Measurements from ENCODE around the gene CIT. TPM values are rescaled to one million over a fixed set of nuclear protein-coding genes. Genes with fewer than 3 reads are reported as not detected.

Gene CIT
- total and polyA plus RNA-seq, 4 donors: 0.31 to 24.7 (median 1.8) TPM

DNA sequence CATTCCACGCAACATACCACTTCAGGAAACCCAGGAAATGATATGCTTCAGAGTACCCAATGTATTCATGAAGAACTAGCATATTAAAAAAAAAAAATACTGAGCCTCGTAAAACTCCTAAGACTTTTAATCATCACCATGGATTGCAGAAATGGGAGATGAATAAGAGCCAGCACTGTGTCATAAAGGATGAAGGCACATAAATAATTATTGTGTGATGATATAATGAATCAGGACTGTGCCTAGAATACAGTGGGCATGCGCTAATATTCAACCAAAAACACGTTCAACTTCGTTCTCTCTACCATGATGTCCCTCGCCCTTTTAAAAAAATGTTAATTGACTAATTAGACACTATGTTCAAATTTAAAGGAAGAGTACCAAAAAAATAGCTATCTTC is 68.7 kb downstream of the CIT start (continued):
- TF ChIP-seq, protein P1, sequence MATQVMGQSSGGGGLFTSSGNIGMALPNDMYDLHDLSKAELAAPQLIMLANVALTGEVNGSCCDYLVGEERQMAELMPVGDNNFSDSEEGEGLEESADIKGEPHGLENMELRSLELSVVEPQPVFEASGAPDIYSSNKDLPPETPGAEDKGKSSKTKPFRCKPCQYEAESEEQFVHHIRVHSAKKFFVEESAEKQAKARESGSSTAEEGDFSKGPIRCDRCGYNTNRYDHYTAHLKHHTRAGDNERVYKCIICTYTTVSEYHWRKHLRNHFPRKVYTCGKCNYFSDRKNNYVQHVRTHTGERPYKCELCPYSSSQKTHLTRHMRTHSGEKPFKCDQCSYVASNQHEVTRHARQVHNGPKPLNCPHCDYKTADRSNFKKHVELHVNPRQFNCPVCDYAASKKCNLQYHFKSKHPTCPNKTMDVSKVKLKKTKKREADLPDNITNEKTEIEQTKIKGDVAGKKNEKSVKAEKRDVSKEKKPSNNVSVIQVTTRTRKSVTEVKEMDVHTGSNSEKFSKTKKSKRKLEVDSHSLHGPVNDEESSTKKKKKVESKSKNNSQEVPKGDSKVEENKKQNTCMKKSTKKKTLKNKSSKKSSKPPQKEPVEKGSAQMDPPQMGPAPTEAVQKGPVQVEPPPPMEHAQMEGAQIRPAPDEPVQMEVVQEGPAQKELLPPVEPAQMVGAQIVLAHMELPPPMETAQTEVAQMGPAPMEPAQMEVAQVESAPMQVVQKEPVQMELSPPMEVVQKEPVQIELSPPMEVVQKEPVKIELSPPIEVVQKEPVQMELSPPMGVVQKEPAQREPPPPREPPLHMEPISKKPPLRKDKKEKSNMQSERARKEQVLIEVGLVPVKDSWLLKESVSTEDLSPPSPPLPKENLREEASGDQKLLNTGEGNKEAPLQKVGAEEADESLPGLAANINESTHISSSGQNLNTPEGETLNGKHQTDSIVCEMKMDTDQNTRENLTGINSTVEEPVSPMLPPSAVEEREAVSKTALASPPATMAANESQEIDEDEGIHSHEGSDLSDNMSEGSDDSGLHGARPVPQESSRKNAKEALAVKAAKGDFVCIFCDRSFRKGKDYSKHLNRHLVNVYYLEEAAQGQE (IDR thresholded peaks at IDR 0.05): no peak
- TF ChIP-seq, protein P2, sequence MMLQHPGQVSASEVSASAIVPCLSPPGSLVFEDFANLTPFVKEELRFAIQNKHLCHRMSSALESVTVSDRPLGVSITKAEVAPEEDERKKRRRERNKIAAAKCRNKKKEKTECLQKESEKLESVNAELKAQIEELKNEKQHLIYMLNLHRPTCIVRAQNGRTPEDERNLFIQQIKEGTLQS (IDR thresholded peaks at IDR 0.05): no peak
- TF ChIP-seq RAD21 (IDR thresholded peaks at IDR 0.05) (no peak), NR2F2 (IDR thresholded peaks at IDR 0.05) (no peak), FOXA2 (IDR thresholded peaks at IDR 0.05) (no peak)
- TF ChIP-seq, protein P3, sequence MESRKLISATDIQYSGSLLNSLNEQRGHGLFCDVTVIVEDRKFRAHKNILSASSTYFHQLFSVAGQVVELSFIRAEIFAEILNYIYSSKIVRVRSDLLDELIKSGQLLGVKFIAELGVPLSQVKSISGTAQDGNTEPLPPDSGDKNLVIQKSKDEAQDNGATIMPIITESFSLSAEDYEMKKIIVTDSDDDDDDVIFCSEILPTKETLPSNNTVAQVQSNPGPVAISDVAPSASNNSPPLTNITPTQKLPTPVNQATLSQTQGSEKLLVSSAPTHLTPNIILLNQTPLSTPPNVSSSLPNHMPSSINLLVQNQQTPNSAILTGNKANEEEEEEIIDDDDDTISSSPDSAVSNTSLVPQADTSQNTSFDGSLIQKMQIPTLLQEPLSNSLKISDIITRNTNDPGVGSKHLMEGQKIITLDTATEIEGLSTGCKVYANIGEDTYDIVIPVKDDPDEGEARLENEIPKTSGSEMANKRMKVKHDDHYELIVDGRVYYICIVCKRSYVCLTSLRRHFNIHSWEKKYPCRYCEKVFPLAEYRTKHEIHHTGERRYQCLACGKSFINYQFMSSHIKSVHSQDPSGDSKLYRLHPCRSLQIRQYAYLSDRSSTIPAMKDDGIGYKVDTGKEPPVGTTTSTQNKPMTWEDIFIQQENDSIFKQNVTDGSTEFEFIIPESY (IDR thresholded peaks at IDR 0.05): no peak

DNA sequence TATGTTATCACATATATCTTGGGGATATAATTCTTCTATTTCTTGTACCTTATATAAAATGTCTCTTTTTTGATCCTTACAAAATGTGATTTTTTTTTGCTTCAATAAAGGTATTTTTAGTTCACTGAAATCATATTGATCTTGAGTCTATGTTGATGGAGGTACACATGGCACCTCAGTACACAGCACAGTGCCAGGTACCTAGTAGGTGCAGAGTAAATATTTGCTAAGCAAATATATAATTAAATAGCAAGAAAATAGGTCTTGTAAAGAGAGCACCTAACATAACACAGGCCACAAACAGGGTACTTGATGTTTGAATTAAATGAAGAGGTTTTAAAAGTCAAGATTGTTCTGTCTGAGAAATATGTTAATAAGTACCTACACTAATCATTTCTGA is 69.7 kb downstream of the CIT start:
- Histone ChIP-seq H3K27me3 (ENCODE audit: control insufficient read depth in 4 of 4, insufficient read depth in 4 of 4, low read length in 3 of 4) (peaks cover 0 to 3% (median 0%) of the 10 kb centered on the region in 4 donors), H3K9me3 (ENCODE audit: control insufficient read depth in 4 of 4, low read length in 3 of 4) (no peaks in the 10 kb centered on the region), H3K4me3 (ENCODE audit: low read depth in 1 of 3, low read length in 3 of 3) (no peak overlapping the region), H3K9ac (ENCODE audit: low read depth in 1 of 2, low read length in 2 of 2) (no peak overlapping the region), H3K27ac (ENCODE audit: low read depth in 1 of 2, low read length in 2 of 2) (no peak overlapping the region), H3K4me1 (ENCODE audit: control insufficient read depth in 4 of 4, insufficient read depth in 4 of 4, low read length in 3 of 4) (peaks cover 0 to 3% (median 0%) of the 10 kb centered on the region in 4 donors), H3K36me3 (ENCODE audit: control insufficient read depth in 4 of 4, insufficient read depth in 3 of 4, low read depth in 1 of 4, low read length in 3 of 4) (no peaks in the 10 kb centered on the region)
- no peak for TF ChIP-seq NR2F2 (IDR thresholded peaks at IDR 0.05)
- DNase-seq (ENCODE audit: low spot score): no peak

DNA sequence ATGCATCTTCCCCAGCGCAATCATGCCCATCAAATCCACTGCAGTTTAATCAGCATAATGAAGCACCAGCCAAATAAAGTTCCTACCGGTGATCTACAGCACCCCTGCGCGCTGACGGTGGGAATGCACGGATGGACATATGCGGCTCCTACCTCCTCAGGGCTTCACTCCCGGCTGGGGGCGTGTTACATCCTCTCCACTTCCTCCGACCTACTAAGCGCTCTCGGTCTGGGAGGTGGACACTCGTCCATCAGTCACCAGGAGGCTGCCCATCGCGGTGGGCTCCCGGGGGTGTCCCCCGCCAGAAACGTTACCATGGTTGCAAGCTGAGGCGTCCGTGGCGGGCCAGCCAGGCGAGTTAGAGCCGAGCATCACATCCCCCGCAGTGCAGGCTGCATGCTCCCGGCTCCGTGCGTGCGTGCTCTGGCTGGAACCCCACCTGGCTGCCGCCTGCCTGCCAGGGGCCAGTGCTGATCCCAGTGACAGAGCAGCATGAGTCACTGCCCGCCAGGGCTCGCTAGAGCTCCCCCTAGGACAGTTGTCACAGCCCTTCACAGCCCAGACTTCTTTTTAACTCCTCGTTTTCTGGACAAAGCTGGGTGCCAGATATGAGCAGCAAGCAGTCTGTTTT is 73.0 kb downstream of the CIT start:
- no peaks in the 10 kb centered on the region for H3K9me3 ChIP-seq (ENCODE audit: control insufficient read depth in 4 of 4, low read length in 3 of 4)
- peaks cover 0 to 3% (median 0%) of the 10 kb centered on the region in 4 donors for H3K4me1 ChIP-seq (ENCODE audit: control insufficient read depth in 4 of 4, insufficient read depth in 4 of 4, low read length in 3 of 4)
- DNase-seq (ENCODE audit: low spot score): no peak
- H3K9ac ChIP-seq (ENCODE audit: low read depth in 1 of 2, low read length in 2 of 2): no peak overlapping the region
- H3K4me3 ChIP-seq (ENCODE audit: low read depth in 1 of 3, low read length in 3 of 3): no peak overlapping the region
- peaks cover 0 to 3% (median 0%) of the 10 kb centered on the region in 4 donors for H3K27me3 ChIP-seq (ENCODE audit: control insufficient read depth in 4 of 4, insufficient read depth in 4 of 4, low read length in 3 of 4)
- H3K36me3 ChIP-seq (ENCODE audit: control insufficient read depth in 4 of 4, insufficient read depth in 3 of 4, low read depth in 1 of 4, low read length in 3 of 4): no peaks in the 10 kb centered on the region
- 50% methylated on average over 32 of the region's 32 CpGs for WGBS
- H3K27ac ChIP-seq (ENCODE audit: low read depth in 1 of 2, low read length in 2 of 2): no peak overlapping the region
- TF ChIP-seq, protein P4, sequence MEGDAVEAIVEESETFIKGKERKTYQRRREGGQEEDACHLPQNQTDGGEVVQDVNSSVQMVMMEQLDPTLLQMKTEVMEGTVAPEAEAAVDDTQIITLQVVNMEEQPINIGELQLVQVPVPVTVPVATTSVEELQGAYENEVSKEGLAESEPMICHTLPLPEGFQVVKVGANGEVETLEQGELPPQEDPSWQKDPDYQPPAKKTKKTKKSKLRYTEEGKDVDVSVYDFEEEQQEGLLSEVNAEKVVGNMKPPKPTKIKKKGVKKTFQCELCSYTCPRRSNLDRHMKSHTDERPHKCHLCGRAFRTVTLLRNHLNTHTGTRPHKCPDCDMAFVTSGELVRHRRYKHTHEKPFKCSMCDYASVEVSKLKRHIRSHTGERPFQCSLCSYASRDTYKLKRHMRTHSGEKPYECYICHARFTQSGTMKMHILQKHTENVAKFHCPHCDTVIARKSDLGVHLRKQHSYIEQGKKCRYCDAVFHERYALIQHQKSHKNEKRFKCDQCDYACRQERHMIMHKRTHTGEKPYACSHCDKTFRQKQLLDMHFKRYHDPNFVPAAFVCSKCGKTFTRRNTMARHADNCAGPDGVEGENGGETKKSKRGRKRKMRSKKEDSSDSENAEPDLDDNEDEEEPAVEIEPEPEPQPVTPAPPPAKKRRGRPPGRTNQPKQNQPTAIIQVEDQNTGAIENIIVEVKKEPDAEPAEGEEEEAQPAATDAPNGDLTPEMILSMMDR (IDR thresholded peaks at IDR 0.05; ENCODE audit: low read depth, low read length, missing input control): peak; percentile 0
- TF ChIP-seq RAD21 (IDR thresholded peaks at IDR 0.05): peak in 1 of 2 donors; percentile 15
- TF ChIP-seq, protein P3 (IDR thresholded peaks at IDR 0.05): no peak
